Stimulated activated CD4-positive, alpha-beta T cell treated with anti-CD3 and anti-CD28 coated beads, TNF-alpha, amount 100 ng/mL, for 1 hour (primary cell): Measurements from ENCODE around the gene ZNF473.
A peak's percentile ranks its signal among the peaks of the same experiment; 100 is the strongest.

Experiments used
- DNase-seq, 3 donors: peaks; one replicate each; pipeline ENCODE4 v3.0.0-alpha.2; 2020; ENCODE audit warnings: low read depth in 3 of 3, low spot score in 1 of 3

Gene ZNF473

DNA sequence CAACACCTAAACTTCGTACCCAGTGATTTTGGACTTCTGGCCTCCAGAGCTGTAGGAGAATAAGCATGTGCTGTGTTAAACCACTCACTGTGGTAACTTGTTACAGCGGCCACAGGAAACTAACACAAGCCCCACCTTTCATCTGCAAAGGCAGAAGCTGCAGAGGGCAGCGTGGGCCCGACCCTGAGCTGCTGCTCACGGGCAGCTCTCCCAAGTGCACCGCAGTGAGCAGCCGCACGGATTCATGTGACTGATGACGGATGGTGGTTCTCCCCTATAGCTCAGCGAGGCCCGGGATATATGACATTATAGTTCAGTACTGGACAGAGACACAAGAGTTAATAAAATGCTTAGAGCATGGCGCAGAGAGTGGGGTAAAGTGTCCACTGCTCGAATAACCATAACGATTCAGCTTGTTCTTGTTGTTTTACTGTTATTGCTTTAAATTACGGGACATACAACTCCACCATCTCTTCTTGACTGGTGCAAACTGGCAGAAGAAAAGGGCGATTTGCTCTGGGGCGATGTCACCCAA is 22.5 kb upstream of the ZNF473 start:
- DNase-seq: no peak

DNA sequence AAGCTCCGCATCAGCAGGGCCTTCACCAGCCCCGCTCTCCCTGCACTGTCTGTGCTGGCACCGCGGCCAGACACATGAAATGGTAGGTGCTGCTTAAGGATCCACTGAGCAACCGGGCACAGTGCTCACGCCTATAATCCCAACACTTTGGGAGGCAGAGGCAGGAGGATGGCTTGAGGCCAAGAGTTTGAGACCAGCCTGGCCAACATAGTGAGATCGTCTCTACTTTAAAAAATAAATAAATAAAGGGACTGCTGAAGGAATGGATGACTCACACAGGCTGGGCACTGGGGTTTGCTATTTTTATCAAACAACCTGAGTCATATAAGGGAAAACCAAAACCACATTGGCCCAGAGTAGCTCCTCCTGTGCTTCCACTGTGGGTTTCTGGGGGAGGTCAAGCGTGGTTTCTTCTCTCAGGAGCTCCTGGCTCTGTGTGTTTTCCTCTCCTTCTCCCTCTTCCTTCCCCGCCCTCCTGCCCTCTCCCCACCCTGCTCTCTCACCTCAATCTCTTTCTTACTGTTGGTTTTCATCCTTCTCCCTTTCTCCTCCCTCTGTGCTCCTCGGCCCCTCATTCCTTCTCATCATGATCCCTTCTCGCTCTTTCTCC is 21.9 kb upstream of the ZNF473 start:
- no peak for DNase-seq

DNA sequence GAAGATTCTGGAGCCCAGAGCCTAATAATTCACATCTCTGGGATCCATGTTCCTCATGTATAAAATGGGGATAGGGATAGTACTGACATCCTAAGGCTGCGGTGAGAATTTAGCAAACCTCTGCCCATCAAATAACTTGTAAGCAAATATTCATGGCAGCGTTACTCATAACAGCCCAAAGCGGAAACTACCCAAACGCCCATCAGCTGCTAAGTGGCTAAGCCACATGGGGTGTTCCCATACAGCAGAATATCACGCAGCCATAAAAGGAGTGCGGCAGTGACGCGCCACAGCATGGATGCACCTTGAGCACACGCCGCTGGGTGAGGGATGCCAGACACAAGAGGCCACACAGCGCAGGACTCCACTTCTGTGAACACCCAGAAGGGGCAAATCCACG is 20.4 kb upstream of the ZNF473 start:
- DNase-seq: no peak

DNA sequence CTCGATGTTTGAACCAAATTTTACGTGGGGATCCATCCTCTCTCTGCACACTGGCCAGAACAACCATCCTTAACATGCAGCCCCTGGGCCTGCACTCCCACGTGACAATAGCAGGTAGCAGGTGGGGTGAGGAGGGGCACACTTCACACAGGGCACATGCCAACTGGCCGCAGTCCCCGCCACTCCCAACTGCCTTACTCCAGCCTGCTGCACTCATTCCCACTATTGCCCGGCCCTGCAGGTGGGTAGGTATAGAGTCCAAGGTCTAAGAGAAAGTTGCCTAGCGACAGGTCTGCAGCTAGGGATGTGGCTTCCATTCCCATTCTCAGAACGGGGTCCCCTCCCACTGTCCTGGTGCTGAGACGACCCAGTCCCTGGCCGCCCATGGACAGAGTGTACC is 18.6 kb upstream of the ZNF473 start:
- DNase-seq: no peak

DNA sequence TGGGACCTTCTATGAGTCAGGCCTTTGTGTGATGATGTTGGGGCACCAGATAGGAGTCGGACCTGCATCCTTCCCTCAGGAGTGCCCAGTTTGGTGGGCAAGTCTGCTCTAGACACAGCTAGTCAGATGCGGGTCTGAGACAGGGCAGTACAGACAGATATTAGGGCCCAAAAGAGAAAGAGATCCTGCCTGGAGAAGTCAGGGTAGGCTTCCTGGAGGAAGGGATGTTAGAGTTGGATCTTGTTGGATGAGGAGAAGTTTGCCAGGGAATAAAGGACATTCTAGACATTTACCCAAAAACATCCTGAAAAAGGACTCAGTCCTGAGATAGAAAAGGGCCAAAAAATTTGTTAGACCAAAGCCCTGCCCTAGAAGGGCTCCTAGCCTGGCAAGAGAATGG is 17.9 kb upstream of the ZNF473 start:
- DNase-seq: no peak

DNA sequence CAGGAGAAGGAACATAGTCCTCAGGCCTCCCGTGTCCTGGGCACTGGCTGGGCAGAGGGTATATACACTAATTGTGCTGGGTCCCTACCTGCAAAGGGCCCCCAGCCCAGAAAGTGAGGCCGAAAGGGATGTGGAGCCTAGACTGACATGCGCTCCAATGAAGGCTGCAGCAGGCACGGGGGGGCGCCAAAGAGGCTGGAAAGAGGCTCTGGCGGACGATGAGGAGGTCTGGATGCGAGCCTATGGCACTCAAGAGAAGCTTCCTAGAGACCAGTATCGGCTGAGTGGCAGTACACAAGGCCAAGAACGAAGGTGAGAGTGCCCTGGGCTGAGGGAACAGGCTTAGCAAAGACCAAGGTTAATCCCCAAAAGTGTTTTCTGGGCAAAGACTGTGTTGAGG is 17.3 kb upstream of the ZNF473 start:
- DNase-seq: no peak

DNA sequence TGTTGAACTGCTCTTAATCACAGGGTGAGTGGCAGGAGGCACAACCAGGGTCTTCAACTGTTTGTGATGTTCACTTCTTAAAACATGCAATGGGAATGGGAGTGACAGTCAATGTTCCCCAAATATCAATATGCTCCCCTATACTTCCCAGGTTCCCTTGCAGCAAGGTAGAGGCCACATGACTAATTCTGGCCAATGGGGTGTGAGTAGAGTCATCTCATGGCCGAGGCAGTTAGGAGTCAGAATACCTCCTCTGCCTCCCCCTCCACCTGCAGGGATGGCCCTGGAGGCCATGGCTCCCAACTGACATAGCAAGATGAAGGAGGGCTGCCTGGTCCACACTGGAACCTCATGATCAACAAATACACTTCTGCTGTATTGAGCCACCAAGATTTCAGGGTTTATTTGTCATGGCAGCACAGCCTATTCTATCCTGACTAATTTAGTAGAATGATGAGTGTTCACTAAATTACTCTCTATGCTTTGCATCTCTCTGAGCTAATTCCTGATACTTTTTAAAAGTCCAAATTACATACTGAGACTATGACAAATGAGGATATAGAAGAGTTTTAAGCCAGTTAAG is 9.5 kb upstream of the ZNF473 start:
- DNase-seq: no peak

DNA sequence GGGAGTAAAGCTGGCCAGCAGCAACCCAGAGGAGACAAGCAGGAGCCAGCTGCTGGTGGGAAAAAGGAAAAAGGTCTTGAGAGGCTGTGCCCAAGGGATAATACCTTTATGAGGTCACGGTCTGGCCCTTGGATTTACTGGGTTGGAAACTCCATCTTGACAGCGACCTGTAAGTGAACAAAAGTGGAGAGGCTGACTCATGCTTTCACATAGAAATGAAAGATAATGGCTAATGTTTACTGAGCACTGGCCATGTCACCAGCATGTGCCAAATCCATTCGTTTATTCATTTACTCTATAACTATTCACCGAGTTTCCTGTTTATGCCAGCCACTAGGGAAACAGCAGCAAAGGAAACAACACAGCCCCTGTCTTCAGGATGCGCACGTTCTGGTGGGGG is 5.3 kb upstream of the ZNF473 start:
- no peak for DNase-seq

DNA sequence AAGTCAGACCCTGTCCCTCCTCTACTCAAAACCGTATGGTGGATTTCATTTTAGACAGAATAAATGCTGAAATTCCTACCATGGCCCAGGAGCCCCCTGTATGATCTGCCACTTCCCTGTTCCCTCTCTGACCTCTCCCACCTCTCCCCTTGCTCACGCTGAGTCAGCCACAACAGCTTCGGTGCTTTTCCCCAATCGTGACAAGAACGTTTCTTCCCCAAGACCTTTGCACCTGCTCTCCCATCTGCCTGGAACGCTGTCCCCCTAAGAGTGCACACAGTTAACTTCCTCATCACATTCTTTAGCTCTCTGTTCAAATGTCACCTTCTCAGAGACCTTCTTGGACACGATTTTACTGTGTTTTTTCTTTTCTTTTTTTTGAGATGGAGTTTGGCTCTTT is 3.0 kb upstream of the ZNF473 start:
- no peak for DNase-seq

DNA sequence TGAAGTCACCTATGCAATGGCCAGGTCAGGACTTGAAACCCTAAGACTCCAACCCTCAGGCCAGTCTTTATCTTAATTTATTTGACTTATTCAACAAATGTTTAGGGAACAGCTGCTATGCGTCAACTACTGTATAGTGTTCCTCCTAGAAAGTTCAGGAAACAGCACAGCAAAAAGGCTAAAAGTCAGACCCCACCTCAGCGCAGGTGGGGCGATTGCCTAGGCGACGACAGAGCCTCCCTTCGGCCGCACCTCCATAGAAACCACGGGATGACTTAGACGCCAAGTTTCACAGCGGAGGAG is 1.1 kb upstream of the ZNF473 start:
- no peak for DNase-seq

DNA sequence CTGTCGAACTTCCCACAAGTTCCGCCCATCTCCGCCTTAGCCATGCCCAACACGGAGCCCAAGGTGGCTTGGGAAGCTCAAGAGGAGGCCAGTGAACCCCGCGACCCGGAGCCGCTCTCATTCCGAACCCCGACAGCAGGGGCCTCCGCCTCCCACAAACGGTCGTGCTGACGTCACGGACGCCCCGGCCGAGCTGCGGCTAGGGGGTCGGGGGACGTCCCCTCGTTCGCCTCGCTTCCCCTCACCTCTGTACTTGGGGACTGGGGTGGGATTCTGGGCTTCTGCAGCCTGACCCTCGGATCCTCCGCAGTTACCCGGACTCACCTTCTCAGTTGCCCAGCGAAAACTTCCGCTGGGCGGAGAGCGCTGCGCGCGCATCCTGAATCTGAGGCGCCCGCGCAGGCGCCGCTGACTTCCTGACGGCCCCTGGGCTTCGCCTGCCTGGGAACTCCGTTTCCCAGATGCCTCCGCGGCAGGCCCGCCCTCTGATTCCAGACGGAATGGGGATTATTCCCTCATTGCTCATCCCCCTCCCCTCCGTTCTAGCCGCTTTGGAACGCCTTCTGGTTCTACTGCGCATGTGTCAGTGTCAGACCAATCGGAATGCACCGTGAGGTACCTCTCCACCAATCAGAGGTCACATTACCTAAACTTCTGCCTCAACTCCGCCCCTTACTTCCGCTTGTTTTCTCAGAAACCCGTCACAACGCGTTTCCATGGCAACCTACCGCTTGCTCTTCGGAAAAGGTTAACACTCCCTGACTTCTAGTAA is 597 bp upstream of the ZNF473 start, which contains the start of gene VRK3:
TSS of gene VRK3 (minus strand) at position 351 of the 772 bp plus-strand sequence. CDS start 9,210 bp downstream, outside the sequence.
- DNase-seq: peak; percentile 91 to 99 (median 96)

DNA sequence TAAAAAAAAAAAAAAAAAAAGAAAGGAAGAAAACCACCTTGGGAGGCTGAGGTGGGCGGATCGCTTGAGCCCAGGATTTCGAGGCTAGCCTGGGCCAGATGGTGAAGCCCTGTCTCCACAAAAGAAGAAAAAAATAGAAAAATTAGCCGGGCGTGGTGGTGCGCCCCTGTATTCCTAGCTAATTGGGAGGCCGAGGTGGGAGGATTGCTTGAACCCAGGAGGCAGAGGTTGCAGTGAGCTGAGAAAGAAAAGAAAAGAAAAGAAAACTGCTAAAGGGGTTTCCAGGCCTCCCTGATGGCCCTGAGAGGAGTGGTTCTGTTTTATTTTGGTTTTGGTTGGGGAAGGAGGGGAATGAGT is 723 bp downstream of the ZNF473 start:
- no peak for DNase-seq

DNA sequence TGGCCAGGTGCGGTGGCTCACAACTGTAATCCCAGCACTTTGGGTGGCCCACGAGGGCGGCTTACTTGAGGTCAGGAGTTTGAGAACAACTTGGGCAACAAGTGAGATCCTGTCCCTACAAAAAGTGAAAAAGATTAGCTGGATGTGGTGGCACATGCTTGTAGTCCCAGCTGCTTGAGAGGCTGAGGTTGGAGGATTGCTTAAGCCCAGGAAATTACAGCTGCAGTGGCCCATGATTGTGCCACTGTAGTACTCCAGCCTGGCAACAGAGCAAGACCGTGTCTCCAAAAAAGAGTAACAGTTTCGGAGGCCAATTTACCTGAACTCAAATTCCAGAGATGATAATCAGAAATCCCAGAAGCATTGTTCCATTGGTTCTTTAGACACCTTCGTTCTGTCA is 4.4 kb downstream of the ZNF473 start:
- DNase-seq: no peak

DNA sequence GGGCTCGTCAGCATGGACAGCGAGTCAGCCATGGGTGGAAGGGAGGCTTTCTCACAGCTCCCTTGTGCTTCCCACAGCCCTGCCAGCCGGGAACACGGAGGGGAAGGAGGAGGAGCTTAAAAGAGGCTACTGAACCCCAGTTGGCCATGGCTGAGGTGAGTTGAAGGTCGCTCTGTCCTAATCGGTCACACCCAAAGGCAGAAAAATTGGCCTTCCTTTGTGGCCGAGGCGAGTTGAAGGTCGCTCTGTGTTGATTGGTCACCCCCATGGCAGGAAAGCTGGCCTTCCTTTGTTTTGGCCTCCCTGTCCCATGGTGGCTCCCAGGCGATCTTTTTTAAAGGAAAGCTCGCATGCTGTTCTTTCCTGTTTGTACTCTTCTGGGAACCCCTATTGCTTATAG is 5.1 kb downstream of the ZNF473 start:
- no peak for DNase-seq

DNA sequence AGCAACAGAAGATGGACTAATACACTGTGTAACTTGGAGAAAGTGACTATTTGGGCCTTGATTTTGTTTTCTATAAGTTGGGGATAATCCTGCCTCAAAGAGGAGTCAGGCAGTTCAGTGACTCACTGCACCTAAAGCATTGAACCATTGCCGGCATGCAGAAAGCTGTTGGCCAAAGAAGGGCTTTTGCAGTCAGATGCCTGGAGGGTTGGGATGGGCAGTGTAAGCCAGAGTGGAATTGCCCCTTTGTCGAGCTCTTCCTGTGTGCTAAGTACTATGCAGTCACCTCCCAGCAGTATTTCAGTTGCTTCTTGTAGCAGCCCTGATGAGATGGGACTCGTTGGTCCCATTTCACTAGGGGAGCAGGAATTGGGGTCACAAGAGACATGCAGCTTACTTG is 11.1 kb downstream of the ZNF473 start:
- DNase-seq: no peak

DNA sequence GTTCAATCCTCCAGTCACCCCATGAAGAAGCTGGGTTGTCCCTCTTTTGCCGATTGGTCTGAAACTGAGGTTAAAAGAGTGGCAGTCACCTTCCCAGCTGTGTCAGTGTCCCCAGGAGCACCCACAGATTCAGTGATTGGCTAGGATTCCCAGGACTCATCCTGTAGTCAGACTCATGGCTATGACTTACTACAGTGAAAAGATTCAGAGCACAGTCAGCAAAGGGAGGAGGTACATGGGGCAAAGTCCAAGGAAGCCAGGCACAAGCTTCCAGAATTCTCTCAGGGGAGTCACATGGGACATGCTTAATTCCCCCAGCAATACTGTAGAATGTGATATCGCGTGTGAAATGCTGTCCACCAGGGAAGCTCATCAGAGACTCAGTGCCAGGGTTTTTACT is 14.2 kb downstream of the ZNF473 start:
- DNase-seq: no peak

DNA sequence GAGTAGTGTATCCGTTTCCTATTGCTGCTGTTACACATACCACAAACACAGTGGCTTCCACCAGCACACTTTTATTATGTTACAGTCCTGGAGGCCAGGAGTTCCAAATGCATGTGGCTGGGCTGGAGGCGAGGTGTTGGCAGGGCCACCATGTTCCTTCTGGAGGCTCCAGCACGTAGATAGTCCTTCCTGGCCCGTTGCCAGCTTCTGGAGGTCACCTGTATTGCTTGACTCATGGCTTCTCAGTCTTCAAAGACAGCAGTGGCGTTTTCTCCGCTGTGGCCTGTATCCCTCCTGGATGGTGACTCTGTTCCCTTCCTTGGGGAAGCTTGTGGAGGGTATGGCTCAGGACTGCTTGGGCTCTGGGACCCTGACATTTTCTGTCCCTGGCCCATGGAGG is 15.2 kb downstream of the ZNF473 start:
- no peak for DNase-seq

DNA sequence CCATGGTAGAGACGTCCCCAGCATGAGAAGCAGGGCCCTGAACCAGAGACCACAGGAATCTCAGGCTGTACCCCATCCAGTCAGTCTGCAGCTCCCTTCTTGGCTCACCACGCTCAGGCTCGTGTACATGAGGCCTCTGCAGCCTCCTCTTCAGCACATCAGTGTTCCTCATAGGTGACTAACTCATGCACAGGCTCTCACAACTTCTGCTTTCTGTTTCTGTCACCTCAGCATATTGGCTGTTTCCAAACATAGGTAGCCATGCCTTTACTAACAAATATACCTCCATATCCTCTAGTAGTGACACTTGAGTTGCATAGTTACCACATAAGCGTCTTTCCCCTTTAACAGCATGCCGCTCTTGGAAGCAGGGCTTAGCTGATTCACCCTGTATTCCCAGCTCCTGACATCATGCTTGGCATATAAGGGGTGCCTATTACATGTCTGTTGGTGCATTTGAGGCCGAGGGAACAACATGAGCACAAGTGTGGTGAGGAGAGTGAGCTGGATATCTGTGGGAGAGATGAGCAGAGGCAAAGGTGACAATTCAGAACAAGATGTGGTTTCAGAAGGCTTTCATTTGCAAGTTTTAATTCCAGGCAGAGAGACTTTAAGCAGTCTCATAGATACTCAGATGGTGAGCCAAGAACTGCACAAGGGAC is 16.7 kb downstream of the ZNF473 start:
- DNase-seq: no peak

DNA sequence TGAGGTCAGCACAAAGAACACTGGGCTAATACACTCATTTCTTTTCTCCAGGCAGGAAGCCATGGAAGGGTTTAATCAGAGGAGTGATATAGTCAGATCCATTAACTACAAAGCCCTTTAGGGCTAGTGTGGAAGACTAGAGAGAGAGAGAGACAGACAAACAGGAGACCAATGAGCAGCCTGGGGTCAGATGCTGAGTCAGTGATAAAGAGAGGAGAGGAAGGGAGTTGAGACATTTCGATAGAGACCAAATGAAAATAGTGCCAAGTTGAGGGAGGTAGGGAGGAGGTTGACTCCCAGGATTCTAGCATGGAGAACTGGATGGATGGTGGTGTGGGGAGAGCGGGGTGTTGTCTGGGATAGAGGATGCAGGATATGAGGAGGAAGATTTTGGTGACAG is 18.2 kb downstream of the ZNF473 start:
- DNase-seq: no peak

DNA sequence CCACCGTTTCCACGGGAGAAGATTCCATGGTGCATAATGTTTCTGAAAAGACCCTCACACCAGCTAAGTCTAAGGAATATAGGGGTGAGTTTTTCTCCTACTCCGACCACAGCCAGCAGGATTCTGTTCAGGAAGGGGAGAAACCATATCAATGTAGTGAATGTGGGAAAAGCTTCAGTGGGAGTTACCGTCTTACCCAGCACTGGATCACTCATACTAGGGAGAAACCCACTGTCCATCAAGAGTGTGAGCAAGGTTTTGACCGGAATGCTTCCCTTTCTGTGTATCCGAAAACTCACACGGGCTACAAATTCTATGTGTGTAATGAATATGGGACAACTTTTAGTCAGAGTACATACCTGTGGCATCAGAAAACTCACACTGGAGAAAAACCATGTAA is 19.1 kb downstream of the ZNF473 start:
- DNase-seq: no peak

DNA sequence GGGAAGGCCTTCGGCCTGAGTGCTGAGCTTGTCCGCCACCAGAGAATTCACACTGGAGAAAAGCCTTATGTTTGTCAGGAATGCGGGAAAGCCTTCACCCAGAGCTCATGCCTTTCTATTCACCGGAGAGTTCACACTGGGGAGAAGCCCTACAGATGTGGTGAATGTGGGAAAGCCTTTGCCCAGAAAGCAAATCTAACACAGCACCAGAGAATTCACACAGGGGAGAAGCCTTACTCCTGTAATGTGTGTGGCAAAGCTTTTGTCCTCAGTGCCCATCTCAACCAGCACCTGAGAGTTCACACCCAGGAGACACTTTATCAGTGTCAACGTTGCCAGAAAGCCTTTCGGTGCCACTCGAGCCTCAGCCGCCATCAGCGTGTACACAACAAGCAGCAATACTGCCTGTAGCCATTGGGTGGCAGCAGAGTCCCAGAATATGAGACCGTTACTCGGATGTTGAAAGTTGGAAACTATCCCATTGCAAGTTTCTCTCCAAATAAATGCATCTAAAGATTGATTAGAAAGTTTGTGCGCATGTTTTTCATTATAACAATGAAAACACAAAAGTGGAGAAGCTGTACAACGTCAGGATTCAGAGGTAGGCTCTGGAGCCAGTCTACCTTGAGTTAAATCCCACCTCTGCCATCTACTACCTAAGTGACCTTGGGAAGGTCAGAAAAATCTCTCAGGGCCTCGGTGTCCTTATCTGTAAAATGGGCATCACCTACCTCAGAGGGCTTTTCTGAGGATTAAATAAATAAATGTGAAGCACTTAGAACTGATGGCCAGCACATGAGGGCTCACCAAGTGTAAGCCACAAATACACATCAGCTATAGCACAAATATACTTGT is 21.1 kb downstream of the ZNF473 start:
- peak in 2 of 3 donors; percentile 30 to 49 for DNase-seq
